Neural cell (in vitro differentiated cells): Measurements from ENCODE around the gene LRRK1.

Experiments used
- CTCF ChIP-seq: fragments of 450-650 bp; IDR thresholded peaks from 2 replicates; pipeline ENCODE4 v1.5.1; 2014; ENCODE audit warnings: antibody characterized with exemption, mild to moderate bottlenecking, moderate library complexity; ENCODE audit not compliant: poor library complexity, severe bottlenecking
- MXI1 ChIP-seq: fragments of 450-650 bp; conservative IDR thresholded peaks from 2 replicates; pipeline ENCODE4 v1.6.1; 2014; ENCODE audit warnings: antibody characterized with exemption, mild to moderate bottlenecking; ENCODE audit not compliant: poor library complexity, severe bottlenecking

DNA sequence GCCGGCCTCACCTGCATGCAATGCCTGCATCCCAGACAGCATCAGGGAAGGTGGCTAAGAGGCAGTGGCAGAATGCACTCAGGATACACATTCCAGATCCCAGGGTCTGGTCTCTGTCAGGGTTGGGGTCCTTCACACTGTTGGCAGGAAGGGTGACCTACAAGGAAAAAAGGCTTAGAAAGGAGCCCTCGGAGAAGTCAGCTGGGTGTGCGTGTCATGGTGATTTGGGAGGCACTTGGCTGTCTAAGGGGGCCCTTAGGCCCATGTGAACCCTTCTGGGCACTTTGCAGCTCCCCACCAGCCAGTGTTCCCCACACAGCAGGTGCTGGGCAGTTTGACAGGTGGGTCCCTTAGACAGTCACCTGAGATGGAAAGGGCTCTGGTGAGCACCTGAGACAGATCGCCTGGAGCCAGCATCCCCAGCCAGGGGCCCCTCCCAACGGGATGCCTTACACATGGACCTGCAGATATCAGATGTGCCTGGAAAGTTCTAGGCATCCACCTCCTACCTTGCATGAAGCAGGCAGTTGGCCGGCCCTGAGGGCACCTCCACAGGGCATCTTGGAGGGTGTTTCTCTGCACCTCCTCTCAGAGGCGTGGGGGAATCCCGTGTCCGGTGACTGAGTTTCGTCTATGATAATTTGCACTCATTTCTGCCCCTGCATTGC is 131.6 kb downstream of the LRRK1 start:
- TF ChIP-seq CTCF = no peak
- no peak for TF ChIP-seq MXI1
